Measurements from ENCODE around the gene TRIM21. TPM values are rescaled to one million over a fixed set of nuclear protein-coding genes. Genes with fewer than 3 reads are reported as not detected.

TRIM21 gene
- 11.0 and 20.3 TPM in 2 replicates for total RNA-seq

DNA sequence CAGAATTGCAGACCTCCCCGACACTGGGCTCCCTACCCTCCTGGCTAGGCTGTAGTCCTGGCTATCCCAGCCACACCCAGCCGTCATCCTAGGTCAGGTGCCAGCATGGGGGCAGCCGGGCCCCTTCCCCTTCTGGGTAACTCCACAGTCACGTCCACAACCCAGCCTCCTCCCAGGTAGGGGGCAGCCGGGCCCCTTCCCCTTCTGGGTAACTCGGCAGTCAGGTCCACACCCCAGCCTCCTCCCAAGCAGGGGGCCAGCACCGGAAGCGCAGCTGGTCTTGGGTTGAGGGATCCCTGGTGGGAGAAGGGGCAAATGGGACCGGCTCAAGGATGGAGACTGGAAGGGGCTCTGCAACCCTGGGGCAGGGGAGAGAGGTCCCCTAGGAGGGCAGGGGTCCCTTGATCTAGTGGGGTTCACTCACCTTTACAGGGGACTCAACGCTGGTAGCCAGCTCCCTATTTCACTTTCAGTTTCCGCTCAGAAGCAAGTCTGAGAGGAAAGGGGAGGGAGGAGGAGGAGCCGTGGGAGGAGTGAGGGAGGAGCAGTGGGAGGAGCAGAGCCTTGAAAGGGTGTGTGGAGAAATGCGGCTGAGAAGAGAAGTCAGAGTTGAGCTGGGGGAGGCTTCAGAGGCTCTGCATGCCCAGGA lies at the start of gene TRIM21:
TRIM21 (minus strand) TSS at position 494 of the 649 bp plus-strand sequence. CDS start 3,293 bp downstream, outside the sequence.
- H3K4me3 ChIP-seq (ENCODE audit: low read depth, low read length) = peak within 1 kb of the TSS; percentile 97
- peak; percentile 85 for DNase-seq (ENCODE audit: low read depth)
- TF ChIP-seq, protein P1, sequence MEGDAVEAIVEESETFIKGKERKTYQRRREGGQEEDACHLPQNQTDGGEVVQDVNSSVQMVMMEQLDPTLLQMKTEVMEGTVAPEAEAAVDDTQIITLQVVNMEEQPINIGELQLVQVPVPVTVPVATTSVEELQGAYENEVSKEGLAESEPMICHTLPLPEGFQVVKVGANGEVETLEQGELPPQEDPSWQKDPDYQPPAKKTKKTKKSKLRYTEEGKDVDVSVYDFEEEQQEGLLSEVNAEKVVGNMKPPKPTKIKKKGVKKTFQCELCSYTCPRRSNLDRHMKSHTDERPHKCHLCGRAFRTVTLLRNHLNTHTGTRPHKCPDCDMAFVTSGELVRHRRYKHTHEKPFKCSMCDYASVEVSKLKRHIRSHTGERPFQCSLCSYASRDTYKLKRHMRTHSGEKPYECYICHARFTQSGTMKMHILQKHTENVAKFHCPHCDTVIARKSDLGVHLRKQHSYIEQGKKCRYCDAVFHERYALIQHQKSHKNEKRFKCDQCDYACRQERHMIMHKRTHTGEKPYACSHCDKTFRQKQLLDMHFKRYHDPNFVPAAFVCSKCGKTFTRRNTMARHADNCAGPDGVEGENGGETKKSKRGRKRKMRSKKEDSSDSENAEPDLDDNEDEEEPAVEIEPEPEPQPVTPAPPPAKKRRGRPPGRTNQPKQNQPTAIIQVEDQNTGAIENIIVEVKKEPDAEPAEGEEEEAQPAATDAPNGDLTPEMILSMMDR (IDR thresholded peaks at IDR 0.05; ENCODE audit: insufficient read depth, low read depth, low read length) = no peak

DNA sequence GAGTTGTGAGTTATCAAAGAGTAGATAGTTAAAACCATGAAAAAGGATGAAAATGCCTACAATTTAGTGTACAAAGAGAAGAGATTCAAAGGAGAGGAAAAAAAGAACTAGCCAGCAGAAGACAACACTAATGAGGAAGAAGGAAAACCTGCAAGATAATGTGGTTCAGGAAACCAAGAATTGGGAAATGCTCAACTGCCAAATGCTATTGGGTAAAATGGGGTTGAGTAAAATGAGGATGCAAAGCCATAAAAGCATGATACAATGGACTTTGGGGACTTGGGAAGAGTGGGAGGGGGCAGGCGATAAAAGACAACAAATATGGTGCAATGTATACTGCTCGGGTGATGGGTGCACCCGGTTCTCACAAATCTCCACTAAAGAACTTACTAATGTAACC lies 48.0 kb upstream of the TRIM21 start:
- no peak overlapping the region for H3K4me3 ChIP-seq (ENCODE audit: low read depth, low read length)
- DNase-seq (ENCODE audit: low read depth) = no peak
- TF ChIP-seq, protein P1 (IDR thresholded peaks at IDR 0.05; ENCODE audit: insufficient read depth, low read depth, low read length) = no peak

DNA sequence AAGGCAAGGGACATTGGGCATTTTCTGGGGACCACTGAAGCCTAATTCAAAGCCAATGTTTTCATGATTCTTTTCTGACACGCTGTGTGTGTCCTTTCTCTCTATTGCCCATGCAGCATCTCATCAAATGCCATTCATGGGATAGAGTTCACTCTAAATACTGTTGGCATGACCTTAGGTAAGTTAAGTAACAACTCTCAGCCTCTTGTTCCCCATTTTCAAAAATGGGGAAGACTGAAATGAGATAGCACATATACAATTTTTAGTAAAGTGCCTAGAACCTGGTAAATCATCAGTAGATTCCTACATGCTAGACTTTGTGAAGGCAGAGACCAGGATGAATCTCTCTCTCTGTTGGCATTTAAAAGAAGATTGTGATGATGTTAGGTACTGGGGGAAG lies 42.9 kb upstream of the TRIM21 start:
- TF ChIP-seq, protein P1 (IDR thresholded peaks at IDR 0.05; ENCODE audit: insufficient read depth, low read depth, low read length) = no peak
- no peak for DNase-seq (ENCODE audit: low read depth)
- H3K4me3 ChIP-seq (ENCODE audit: low read depth, low read length) = no peak overlapping the region

DNA sequence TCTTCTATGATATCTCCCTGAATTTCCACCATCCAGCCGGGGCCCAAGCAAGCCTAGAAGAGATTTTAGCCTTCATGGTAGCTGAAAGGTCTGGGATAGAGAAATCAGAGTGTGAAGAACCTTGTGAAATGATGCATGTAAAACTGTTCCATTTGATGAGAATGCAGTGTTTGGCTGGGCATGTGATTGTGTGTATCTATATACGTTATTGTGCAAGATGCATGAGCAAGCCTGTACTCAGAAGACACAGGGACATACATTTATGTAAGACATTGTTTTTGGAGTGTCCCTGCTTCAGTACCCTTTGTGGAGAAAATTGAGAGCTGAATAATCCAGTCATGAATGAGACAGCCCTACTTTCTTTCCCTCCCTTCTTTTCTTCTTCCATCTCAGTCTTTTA lies 40.4 kb upstream of the TRIM21 start:
- no peak for DNase-seq (ENCODE audit: low read depth)
- no peak overlapping the region for H3K4me3 ChIP-seq (ENCODE audit: low read depth, low read length)
- TF ChIP-seq, protein P1 (IDR thresholded peaks at IDR 0.05; ENCODE audit: insufficient read depth, low read depth, low read length) = no peak

DNA sequence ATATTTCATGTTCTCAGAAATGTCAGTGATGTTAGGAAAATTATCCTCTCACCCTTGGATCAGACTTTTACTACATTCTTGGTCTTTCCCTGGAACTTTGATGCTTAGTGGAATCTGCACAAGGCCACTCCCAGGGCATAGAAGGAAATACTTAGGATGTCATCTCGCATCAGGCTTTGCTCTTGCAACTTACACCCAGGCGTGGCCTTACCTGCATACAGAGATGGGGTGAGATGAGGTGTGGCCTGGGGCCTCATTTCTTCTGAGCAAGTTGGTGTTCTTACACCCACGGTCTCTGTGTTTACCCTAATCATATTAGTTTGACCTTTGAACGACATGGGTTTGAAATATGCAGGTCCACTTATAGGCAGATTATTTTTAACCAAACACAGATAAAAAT lies 36.5 kb upstream of the TRIM21 start:
- TF ChIP-seq, protein P1 (IDR thresholded peaks at IDR 0.05; ENCODE audit: insufficient read depth, low read depth, low read length) = no peak
- H3K4me3 ChIP-seq (ENCODE audit: low read depth, low read length) = no peak overlapping the region
- DNase-seq (ENCODE audit: low read depth) = no peak

DNA sequence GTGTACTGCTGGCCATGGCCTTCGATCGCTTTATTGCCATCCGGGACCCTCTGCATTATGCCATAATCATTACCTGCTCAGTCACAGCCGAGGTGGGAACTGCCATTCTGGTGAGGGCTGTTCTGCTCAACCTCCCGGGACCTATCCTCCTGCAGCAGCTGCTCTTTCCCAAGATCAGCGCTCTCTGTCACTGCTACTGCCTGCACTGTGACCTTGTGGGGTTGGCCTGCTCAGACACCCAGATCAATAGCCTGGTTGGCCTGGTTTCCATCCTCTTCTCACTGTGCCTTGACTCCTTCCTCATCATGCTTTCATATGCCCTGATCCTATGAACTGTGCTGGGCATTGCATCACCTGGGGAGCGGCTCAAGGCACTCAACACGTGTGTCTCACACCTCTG lies 24.9 kb upstream of the TRIM21 start:
- TF ChIP-seq, protein P1 (IDR thresholded peaks at IDR 0.05; ENCODE audit: insufficient read depth, low read depth, low read length) = no peak
- H3K4me3 ChIP-seq (ENCODE audit: low read depth, low read length) = no peak overlapping the region
- DNase-seq (ENCODE audit: low read depth) = no peak

DNA sequence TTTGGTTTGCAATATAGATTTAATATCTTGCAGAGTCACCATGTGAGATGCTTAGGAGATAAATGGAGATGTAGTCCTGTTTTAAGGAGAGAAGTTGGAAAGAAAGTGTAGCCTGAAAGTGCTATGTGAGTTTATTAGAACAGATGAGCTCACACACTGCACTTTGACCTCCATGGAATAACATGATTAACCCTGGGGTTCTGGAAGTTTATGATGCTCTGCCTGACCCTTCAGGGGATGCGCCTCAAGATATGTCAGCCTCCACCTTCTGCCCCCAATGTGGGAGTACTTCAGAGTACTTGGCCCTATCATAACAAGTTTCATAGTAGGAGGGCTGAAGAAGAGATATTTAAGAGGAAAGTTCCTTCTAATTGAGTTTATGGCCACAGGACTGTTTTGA lies 23.3 kb upstream of the TRIM21 start:
- no peak overlapping the region for H3K4me3 ChIP-seq (ENCODE audit: low read depth, low read length)
- TF ChIP-seq, protein P1 (IDR thresholded peaks at IDR 0.05; ENCODE audit: insufficient read depth, low read depth, low read length) = no peak
- no peak for DNase-seq (ENCODE audit: low read depth)

All from fibroblast of villous mesenchyme (primary cell).